Aorta (tissue), 5 donors: ENCODE data around the gene PKDCC. TPM values are rescaled to one million over a fixed set of nuclear protein-coding genes. Genes with fewer than 3 reads are reported as not detected.

ENCODE experiments used
- ATAC-seq: fragments of 200-7000 bp; cut with Tn5 transposase; one replicate; pipeline ENCODE4 v1.9.1; 2022; ENCODE audit warnings: moderate library complexity; ENCODE audit not compliant: low FRiP score
- DNase-seq, 2 donors: peaks; one replicate each; pipeline ENCODE4 v3.0.0-alpha.2; 2020
- H3K27ac ChIP-seq, 2 donors: one replicate each; pipeline ENCODE4 v1.5.1; 2013; ENCODE audit warnings: low read length in 2 of 2, mild to moderate bottlenecking in 2 of 2, moderate library complexity in 2 of 2, control low read depth in 1 of 2, inconsistent platforms in 1 of 2, low read depth in 1 of 2
- H3K27me3 ChIP-seq, 2 donors: one replicate each; pipeline ENCODE4 v1.6.1; 2013; ENCODE audit warnings: control low read depth in 1 of 2, low read length in 1 of 2, mild to moderate bottlenecking in 1 of 2, moderate library complexity in 1 of 2; ENCODE audit not compliant: insufficient read depth in 2 of 2, control insufficient read depth in 1 of 2
- H3K36me3 ChIP-seq, 2 donors: one replicate each; pipeline ENCODE4 v1.6.1; 2013; ENCODE audit warnings: control low read depth in 1 of 2, low read length in 1 of 2, mild to moderate bottlenecking in 1 of 2; ENCODE audit not compliant: insufficient read depth in 2 of 2, control insufficient read depth in 1 of 2
- H3K4me1 ChIP-seq, 2 donors: one replicate each; pipeline ENCODE4 v1.6.1; 2013; ENCODE audit warnings: low read length in 2 of 2, control low read depth in 1 of 2, mild to moderate bottlenecking in 1 of 2, moderate library complexity in 1 of 2; ENCODE audit not compliant: insufficient read depth in 2 of 2, control insufficient read depth in 1 of 2
- H3K4me3 ChIP-seq, 2 donors: one replicate each; pipeline ENCODE4 v1.5.1; 2013; ENCODE audit warnings: low read length in 2 of 2, control low read depth in 1 of 2, mild to moderate bottlenecking in 1 of 2
- H3K9me3 ChIP-seq: one replicate; pipeline ENCODE4 v1.6.1; 2013; ENCODE audit warnings: mild to moderate bottlenecking, low read length; ENCODE audit not compliant: control insufficient read depth
- WGBS, 2 donors: extraction: QIAGEN DNeasy Blood & Tissue Kit; methylation state at CpG; one replicate each; pipeline ENCODE4 v1.1.7; 2013; 5-methylcytosine and 5-hydroxymethylcytosine counted together
- intact Hi-C, 2 donors: fragments of 100-400 bp; cut with DNase I; formaldehyde crosslinking; loops; one replicate each; pipeline versions ENCODE4 v1.14.2 to v1.15.0; 2022
- polyA plus RNA-seq, 2 donors: library from polyadenylated mRNA; stranded (reverse); fragments of 200-250 nt; gene quantifications; one replicate each; pipeline ENCODE4 v1.2.3, GENCODE V29; 2013
- total RNA-seq, 2 donors: library from RNA; stranded (reverse); fragmentation: NEBNext Ultra II Directional; extraction: Animal tissue kit (Norgen Biotek cat#: 25700); gene quantifications; one replicate each; pipeline ENCODE4 v1.2.1, GENCODE V29; 2021
- donor health status: healthy with polysubstance abuse.
- donor health status: Bipolar disorder and iron deficiency.
- donor health status: DM: no; HTN: no; CAD: no.
- donor health status: DM: no; HTN: no; CAD: no.
- donor health status: DM: yes; HTN: yes; CAD: no.

Gene PKDCC
- total and polyA plus RNA-seq, 4 donors = 48.8 to 258 (median 165) TPM

- DNase-seq = peak in 1 of 2 donors; percentile 42
- ATAC-seq = no peak
- no peaks in the 10 kb centered on the region for H3K27me3 ChIP-seq
- no peaks in the 10 kb centered on the region for H3K9me3 ChIP-seq
- H3K36me3 ChIP-seq = peaks cover 2 to 6% of the 10 kb centered on the region in 2 donors
- H3K4me1 ChIP-seq = peaks cover 3 to 6% of the 10 kb centered on the region in 2 donors
- H3K4me3 ChIP-seq = peak overlapping the region; percentile 18 to 52
- intact Hi-C loops = loop anchor here (5.0 to 10.0 kb wide), 3 partner anchors 54 to 1173 kb away; partner anchors contain the start of gene ZFP36L2 (in 1 of the 2)
- H3K27ac ChIP-seq = peak overlapping the region; percentile 58 to 91
- 10 to 12% methylated on average over 11 of the region's 11 CpGs for WGBS, 2 donors
These were observed 3.9 kb downstream of the PKDCC start for GRCh38 chr2:42051543-42052235.

GRCh38 chr2:42052702-42053481, 5.1 kb downstream of the PKDCC start:
- 4 to 8% methylated on average over 14 of the region's 14 CpGs for WGBS, 2 donors
- ATAC-seq = peak; percentile 56
- peaks cover 3 to 6% of the 10 kb centered on the region in 2 donors for H3K4me1 ChIP-seq
- peak; percentile 82 to 89 for DNase-seq
- intact Hi-C loops = loop anchor here (5.0 to 10.0 kb wide), 3 partner anchors 56 to 1172 kb away; partner anchors contain the start of gene ZFP36L2 (in 1 of the 2)
- no peaks in the 10 kb centered on the region for H3K9me3 ChIP-seq
- H3K4me3 ChIP-seq = no peak overlapping the region
- H3K27ac ChIP-seq = peak overlapping the region; percentile 79 to 91
- no peaks in the 10 kb centered on the region for H3K27me3 ChIP-seq
- H3K36me3 ChIP-seq = peaks cover 5 to 16% of the 10 kb centered on the region in 2 donors

DNA sequence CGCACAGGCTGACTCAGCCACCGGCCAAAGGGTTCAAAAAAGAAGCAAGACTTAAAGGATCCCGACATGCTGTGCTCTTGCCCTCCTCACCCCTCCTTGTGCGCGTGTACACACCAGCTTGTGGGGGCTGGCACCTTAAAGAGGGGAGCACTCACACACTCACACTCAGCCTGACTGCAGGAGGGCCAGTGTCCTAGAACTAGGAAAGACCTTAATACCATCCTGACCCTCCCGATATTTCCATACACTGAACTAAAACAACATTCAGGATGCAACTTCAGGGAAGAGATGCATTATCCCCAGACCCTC, 5.6 kb downstream of the PKDCC start:
- ATAC-seq = no peak
- no peak overlapping the region for H3K4me3 ChIP-seq

DNA sequence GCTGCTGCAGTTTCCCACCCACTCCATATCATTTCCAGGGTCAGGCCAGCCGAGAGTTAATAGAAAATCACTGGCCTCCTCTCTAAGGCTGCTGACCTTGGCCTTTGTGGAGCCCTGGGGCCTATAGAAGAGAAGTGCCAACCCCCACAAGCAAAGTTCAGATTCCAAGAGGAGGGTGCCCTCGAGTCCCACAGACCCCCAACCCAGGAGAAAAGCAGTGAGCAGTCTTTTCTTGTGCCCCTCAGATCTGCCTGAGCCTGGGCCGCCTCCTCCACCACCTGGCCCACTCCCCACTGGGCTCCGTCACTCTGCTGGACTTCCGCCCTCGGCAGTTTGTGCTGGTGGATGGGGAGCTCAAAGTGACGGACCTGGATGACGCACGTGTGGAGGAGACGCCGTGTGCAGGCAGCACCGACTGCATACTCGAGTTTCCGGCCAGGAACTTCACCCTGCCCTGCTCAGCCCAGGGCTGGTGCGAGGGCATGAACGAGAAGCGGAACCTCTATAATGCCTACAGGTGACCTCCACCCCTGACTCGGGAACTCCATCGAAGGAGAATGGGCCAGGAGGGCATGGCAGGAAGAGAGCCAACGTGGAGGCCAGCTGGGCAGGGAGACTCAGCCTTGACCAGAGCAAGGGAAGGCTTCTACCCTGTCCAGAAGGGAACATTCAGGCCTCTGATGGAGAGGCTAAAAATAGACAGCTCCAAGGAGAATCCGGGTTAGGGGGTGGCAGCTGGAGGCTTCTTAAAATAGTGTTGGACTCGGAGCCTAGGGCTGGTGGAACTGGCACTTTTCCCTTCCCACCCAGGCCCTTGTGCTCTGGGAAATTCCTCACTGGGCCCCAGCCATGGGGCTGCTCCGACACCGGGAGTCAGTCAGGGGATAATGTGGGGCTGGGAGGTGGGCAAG, 6.2 kb downstream of the PKDCC start:
- 5 to 10% methylated on average over 24 of the region's 24 CpGs for whole genome bisulfite sequencing, 2 donors
- peak; percentile 84 to 88 for DNase-seq
- ATAC-seq = peak; percentile 81
- Histone ChIP-seq H3K4me3 (no peak overlapping the region), H3K9me3 (no peaks in the 10 kb centered on the region), H3K27ac (peak overlapping the region; percentile 79 to 91), H3K4me1 (peaks cover 3 to 6% of the 10 kb centered on the region in 2 donors), H3K36me3 (peaks cover 5 to 18% of the 10 kb centered on the region in 2 donors), H3K27me3 (no peaks in the 10 kb centered on the region)
- intact Hi-C loops = loop anchor here (2.0 to 10.0 kb wide), 4 partner anchors 57 to 1171 kb away; partner anchors contain the start of gene ZFP36L2 (in 1 of the 2)

More for the DNA sequence above, 5.6 kb downstream of the PKDCC start:
- intact Hi-C loops = loop anchor here (5.0 to 10.0 kb wide), 3 partner anchors 56 to 1171 kb away; partner anchors contain the start of gene ZFP36L2 (in 1 of the 2)
- H3K4me1 ChIP-seq = peaks cover 3 to 6% of the 10 kb centered on the region in 2 donors
- 7% methylated on average over 6 of the region's 6 CpGs for WGBS, 2 donors
- H3K27ac ChIP-seq = peak overlapping the region; percentile 79 to 91
- H3K36me3 ChIP-seq = peaks cover 5 to 18% of the 10 kb centered on the region in 2 donors
- H3K9me3 ChIP-seq = no peaks in the 10 kb centered on the region
- no peaks in the 10 kb centered on the region for H3K27me3 ChIP-seq
- no peak for DNase-seq

GRCh38 chr2:42054714-42055430, 7.1 kb downstream of the PKDCC start:
- H3K4me1 ChIP-seq = peaks cover 3 to 6% of the 10 kb centered on the region in 2 donors
- H3K27me3 ChIP-seq = no peaks in the 10 kb centered on the region
- H3K36me3 ChIP-seq = peaks cover 5 to 24% of the 10 kb centered on the region in 2 donors
- no peak overlapping the region for H3K4me3 ChIP-seq
- ATAC-seq (no peak), DNase-seq (peak in 1 of 2 donors; percentile 37)
- intact Hi-C loops = loop anchor here (2.0 to 10.0 kb wide), 4 partner anchors 58 to 1170 kb away; partner anchors contain the start of gene ZFP36L2 (in 1 of the 2)
- H3K27ac ChIP-seq = peak overlapping the region; percentile 17 to 60
- no peaks in the 10 kb centered on the region for H3K9me3 ChIP-seq
- WGBS, 2 donors = 54 to 55% methylated on average over 19 of the region's 19 CpGs

DNA sequence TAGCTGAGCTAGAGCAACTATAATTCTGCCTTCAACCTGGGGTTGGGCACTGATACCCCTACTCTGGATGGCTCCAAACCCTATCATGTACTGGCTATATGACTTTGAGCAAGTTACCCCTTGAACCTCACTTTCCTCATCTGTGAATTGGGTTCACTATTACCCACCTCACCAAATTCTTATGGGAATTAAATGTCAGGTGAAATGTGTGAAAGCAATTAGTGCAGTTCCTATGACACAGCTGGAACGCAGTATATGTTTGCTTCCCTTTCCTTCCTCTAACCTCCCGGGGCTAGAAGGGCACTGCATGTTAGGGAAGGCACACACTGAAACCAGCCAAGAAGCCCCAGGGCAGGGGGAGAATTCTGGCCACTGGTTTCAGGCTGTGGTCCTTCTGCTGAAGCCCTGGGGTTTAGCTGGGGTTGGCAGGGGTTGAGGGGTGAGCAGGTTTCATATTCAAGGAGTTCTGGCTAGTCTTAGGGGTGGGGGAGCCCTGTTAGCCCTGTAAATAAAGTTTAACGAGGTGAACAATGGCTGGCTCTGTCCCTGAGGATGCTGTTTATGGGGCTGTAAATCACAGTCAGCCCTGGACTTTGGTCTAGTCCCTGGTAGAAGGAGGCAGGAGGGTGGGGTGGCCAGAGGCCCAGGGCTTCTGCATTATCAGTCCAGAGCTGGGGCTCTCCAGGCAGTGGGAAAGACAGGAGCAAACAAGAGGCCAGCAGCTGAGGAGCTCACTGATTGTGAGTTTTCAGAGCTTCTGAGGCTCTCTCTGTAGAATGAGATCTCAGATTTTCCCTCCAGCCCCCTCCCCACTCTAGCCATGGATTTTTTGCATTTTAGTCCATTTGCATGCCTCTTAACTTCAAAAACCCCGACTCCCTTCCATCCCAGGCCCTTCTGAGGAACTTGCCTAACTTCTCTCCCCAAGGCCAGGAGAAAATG, 8.0 kb downstream of the PKDCC start:
- no peaks in the 10 kb centered on the region for H3K9me3 ChIP-seq
- peak overlapping the region; percentile 17 to 60 for H3K27ac ChIP-seq
- peaks cover 5 to 24% of the 10 kb centered on the region in 2 donors for H3K36me3 ChIP-seq
- peaks cover 3 to 6% of the 10 kb centered on the region in 2 donors for H3K4me1 ChIP-seq
- H3K27me3 ChIP-seq = no peaks in the 10 kb centered on the region
- ATAC-seq (no peak), DNase-seq (no peak)
- intact Hi-C loops = loop anchor here (2.0 to 10.0 kb wide), 3 partner anchors 157 to 1169 kb away; partner anchors contain the start of gene ZFP36L2 (in 1 of the 2)
- WGBS, 2 donors = 43 to 52% methylated on average over 4 of the region's 4 CpGs
- no peak overlapping the region for H3K4me3 ChIP-seq
